HepG2 (cell line): Measurements from ENCODE around the gene NOPCHAP1. TPM values are rescaled to one million over a fixed set of nuclear protein-coding genes. Genes with fewer than 3 reads are reported as not detected.

Experiments
- BORCS8-MEF2B ChIP-seq: sonication (generic); formaldehyde crosslinking; IDR thresholded peaks from 2 replicates; pipeline ENCODE4 v1.8.0; 2022; ENCODE audit warnings: mild to moderate bottlenecking, missing genetic modification reagents
- ERF ChIP-seq: IDR thresholded peaks from 2 replicates; pipeline ENCODE4 v1.6.1; 2018; ENCODE audit warnings: missing biosample characterization, missing genetic modification reagents
- GATA4 ChIP-seq: sonication (generic); IDR thresholded peaks from 2 replicates; pipeline ENCODE4 v1.6.1; 2016; ENCODE audit warnings: antibody characterized with exemption, low read depth, borderline replicate concordance
- GTF2F1 ChIP-seq: fragments of 150-350 bp; IDR thresholded peaks from 2 replicates; pipeline ENCODE4 v1.6.1; 2014; ENCODE audit warnings: low read length
- KDM5A ChIP-seq: fragments of 200-600 bp; sonication (generic); IDR thresholded peaks from 2 replicates; pipeline ENCODE4 v1.7.0; 2018; ENCODE audit warnings: antibody characterized with exemption, mild to moderate bottlenecking, low read length, borderline replicate concordance
- NPAS2 ChIP-seq: sonication (generic); formaldehyde crosslinking; IDR thresholded peaks from 2 replicates; pipeline ENCODE4 v1.8.0; 2022; ENCODE audit warnings: mild to moderate bottlenecking, missing genetic modification reagents, borderline replicate concordance
- POLR2A ChIP-seq, 2 experiments: IDR thresholded peaks; 2 replicates each; pipeline ENCODE4 v1.6.1; 2011; ENCODE audit warnings: low read depth in 2 of 2, low read length in 2 of 2, mild to moderate bottlenecking in 1 of 2, moderate library complexity in 1 of 2; ENCODE audit not compliant: insufficient read depth in 1 of 2
- ZBTB8A ChIP-seq: sonication (generic); formaldehyde crosslinking; IDR thresholded peaks from 2 replicates; pipeline ENCODE4 v1.4.0; 2020; ENCODE audit warnings: mild to moderate bottlenecking, low read depth, missing genetic modification reagents, borderline replicate concordance
- ZMAT3 ChIP-seq: sonication (generic); formaldehyde crosslinking; conservative IDR thresholded peaks from 2 replicates; pipeline ENCODE4 v1.7.0; 2021; ENCODE audit warnings: missing genetic modification reagents
- ZNF441 ChIP-seq: sonication (generic); formaldehyde crosslinking; IDR thresholded peaks from 2 replicates; pipeline ENCODE4 v1.7.0; 2021; ENCODE audit warnings: missing genetic modification reagents, borderline replicate concordance
- ZNF563 ChIP-seq: sonication (generic); formaldehyde crosslinking; IDR thresholded peaks from 2 replicates; pipeline ENCODE4 v1.8.0; 2022; ENCODE audit warnings: mild to moderate bottlenecking, moderate library complexity, missing genetic modification reagents
- ZNF883 ChIP-seq: sonication (generic); formaldehyde crosslinking; IDR thresholded peaks from 2 replicates; pipeline ENCODE4 v1.5.1; 2020; ENCODE audit warnings: mild to moderate bottlenecking, missing genetic modification reagents; ENCODE audit errors: not compliant biosample characterization
- polyA plus RNA-seq, 8 experiments: library from polyadenylated mRNA; depleted of rRNA in 3 of 8; stranded (reverse) in 7 of 8; unstranded in 1 of 8; fragments of >200 nt; fragmentation: Illumina TruSeq in 4 of 8; extraction: Trizol in 4 of 8; gene quantifications; 2 replicates each; pipeline versions ENCODE4 v1.2.1 to v1.2.3, GENCODE V29; 2011 to 2016; ENCODE audit warnings: low read depth in 4 of 8, missing spikeins in 1 of 8, mixed read lengths in 1 of 8; ENCODE audit not compliant: insufficient read depth in 1 of 8
- total RNA-seq, 5 experiments: library from RNA; depleted of rRNA; stranded (reverse); fragments of >200 nt; fragmentation: Illumina TruSeq; extraction: Trizol; gene quantifications; 2 replicates each; pipeline ENCODE4 v1.2.3, GENCODE V29; 2016; ENCODE audit warnings: low read depth in 1 of 5
- TF ChIP-seq, protein P1 (sequence below): IDR thresholded peaks from 2 replicates; pipeline ENCODE4 v1.6.1; 2016; ENCODE audit warnings: missing genetic modification reagents, missing compliant biosample characterization
- TF ChIP-seq, protein P2 (sequence below): sonication (generic); formaldehyde crosslinking; IDR thresholded peaks from 2 replicates; pipeline ENCODE4 v1.8.0; 2022; ENCODE audit warnings: missing genetic modification reagents, mild to moderate bottlenecking, moderate library complexity, borderline replicate concordance
- TF ChIP-seq, protein P3 (sequence below): sonication (generic); formaldehyde crosslinking; IDR thresholded peaks from 2 replicates; pipeline ENCODE4 v1.8.1; 2023; ENCODE audit warnings: mild to moderate bottlenecking, inconsistent platforms, moderate library complexity, missing genetic modification reagents, borderline replicate concordance

Gene NOPCHAP1
- total and polyA plus RNA-seq, 2 of the 13 experiments (the other 11 are each of a cell fraction or from before 2014, with no cell fraction given) = 5.7 to 38.1 TPM

DNA sequence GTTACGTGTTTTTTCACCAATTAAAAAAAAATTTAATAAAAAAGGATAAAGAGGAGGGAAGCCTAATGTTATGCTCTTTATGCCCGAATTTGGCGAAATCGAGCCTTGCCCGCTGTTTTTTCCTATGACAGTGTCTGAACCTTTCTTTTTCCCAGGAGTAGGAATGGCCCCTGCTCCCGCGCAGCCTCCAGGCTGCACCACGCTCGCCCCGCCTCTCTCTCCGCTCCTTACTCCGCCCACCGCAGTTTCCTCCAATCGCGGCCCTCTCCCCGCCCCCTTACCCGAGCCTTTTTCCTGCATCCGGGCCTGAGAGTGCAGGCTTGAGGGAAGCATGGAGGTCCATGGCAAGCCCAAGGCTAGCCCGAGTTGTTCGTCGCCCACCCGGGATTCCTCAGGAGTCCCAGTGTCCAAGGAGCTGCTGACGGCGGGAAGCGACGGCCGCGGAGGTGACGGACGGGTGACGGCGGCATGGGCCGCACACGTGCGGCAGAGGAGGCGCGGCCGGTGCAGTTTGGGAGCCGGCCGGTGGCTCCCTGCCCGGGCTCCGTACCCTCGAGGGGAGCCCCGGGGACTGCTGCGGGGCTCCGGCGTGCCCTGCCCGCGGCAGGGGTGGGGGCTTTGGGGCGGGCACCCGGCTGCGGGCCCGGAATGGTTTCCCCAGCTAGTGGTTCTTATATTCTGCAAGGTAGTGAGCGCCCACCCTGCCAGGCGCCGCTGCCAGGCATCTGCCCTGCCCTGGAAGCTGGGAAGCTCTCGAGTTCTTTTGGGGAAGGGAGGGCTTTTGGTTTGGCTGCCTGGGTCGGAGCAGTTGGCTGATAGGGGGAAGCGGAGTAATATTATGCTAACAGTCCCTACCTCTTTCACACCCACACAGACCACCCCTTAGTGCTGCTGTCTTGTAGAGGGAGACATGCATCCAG is at the start of gene NOPCHAP1 (continued):
- TF ChIP-seq, protein P1, sequence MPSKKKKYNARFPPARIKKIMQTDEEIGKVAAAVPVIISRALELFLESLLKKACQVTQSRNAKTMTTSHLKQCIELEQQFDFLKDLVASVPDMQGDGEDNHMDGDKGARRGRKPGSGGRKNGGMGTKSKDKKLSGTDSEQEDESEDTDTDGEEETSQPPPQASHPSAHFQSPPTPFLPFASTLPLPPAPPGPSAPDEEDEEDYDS (CRISPR knock-in tag) = peak; percentile 97
- no peak for TF ChIP-seq ZNF441 (CRISPR knock-in tag)
- TF ChIP-seq ZMAT3 = no peak
- TF ChIP-seq, protein P2, sequence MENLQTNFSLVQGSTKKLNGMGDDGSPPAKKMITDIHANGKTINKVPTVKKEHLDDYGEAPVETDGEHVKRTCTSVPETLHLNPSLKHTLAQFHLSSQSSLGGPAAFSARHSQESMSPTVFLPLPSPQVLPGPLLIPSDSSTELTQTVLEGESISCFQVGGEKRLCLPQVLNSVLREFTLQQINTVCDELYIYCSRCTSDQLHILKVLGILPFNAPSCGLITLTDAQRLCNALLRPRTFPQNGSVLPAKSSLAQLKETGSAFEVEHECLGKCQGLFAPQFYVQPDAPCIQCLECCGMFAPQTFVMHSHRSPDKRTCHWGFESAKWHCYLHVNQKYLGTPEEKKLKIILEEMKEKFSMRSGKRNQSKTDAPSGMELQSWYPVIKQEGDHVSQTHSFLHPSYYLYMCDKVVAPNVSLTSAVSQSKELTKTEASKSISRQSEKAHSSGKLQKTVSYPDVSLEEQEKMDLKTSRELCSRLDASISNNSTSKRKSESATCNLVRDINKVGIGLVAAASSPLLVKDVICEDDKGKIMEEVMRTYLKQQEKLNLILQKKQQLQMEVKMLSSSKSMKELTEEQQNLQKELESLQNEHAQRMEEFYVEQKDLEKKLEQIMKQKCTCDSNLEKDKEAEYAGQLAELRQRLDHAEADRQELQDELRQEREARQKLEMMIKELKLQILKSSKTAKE (CRISPR knock-in tag) = no peak
- peak; percentile 59 for TF ChIP-seq ERF (CRISPR knock-in tag)
- TF ChIP-seq, protein P3, sequence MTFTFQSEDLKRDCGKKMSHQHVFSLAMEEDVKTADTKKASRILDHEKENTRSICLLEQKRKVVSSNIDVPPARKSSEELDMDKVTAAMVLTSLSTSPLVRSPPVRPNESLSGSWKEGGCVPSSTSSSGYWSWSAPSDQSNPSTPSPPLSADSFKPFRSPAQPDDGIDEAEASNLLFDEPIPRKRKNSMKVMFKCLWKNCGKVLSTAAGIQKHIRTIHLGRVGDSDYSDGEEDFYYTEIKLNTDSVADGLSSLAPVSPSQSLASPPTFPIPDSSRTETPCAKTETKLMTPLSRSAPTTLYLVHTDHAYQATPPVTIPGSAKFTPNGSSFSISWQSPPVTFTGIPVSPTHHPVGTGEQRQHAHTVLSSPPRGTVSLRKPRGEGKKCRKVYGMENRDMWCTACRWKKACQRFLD (CRISPR knock-in tag) = 0 out of 2 replicates have a peak, but pooled peaks have one; percentile 53
- TF ChIP-seq ZNF563 = peak; percentile 66; the same call in 1 of the 2 replicates
- TF ChIP-seq BORCS8-MEF2B (CRISPR knock-in tag) = peak; percentile 64; the same call in 1 of the 2 replicates
- TF ChIP-seq GATA4 = peak; percentile 63
- no peak for TF ChIP-seq NPAS2
- TF ChIP-seq ZBTB8A (CRISPR knock-in tag) = no peak
- peak; percentile 76 for TF ChIP-seq ZNF883 (CRISPR knock-in tag)
- TF ChIP-seq GTF2F1 = no peak
- TF ChIP-seq KDM5A = peak; percentile 40; the same call in 1 of the 2 replicates
- TF ChIP-seq POLR2A (IDR thresholded peaks at IDR 0.05; ENCODE audit: insufficient read depth in 1 of 2, low read depth in 2 of 2, low read length in 2 of 2) = peak; percentile 86 to 97
